MM.1S (cell line): ENCODE data around the gene PPARD.

ENCODE experiments used
- DNase-seq: peaks from one replicate; pipeline ENCODE4 v3.0.0-alpha.2; 2015
- H2AFZ ChIP-seq: fragments of 300-600 bp; sonication (generic); 2 replicates; pipeline ENCODE4 v1.6.0; 2016; ENCODE audit warnings: antibody characterized with exemption, low read length
- H3F3A ChIP-seq: fragments of 300-600 bp; sonication (generic); 2 replicates; pipeline ENCODE4 v1.6.1; 2016; ENCODE audit warnings: mild to moderate bottlenecking, antibody characterized with exemption, low read length, moderate library complexity, mixed read lengths; ENCODE audit not compliant: insufficient read depth
- H3K27ac ChIP-seq: fragments of 300-600 bp; sonication (generic); 2 replicates; pipeline ENCODE4 v1.5.1; 2016; ENCODE audit warnings: mild to moderate bottlenecking, low read length
- H3K27me3 ChIP-seq: fragments of 300-600 bp; sonication (generic); replicated peaks from 2 replicates; pipeline ENCODE4 v1.6.0; 2016; ENCODE audit warnings: low read length; ENCODE audit not compliant: insufficient read depth
- H3K36me3 ChIP-seq: fragments of 300-600 bp; sonication (generic); replicated peaks from 2 replicates; pipeline ENCODE4 v1.6.1; 2016; ENCODE audit warnings: mild to moderate bottlenecking, low read length, mixed read lengths; ENCODE audit not compliant: insufficient read depth
- H3K4me1 ChIP-seq: fragments of 300-600 bp; sonication (generic); 2 replicates; pipeline ENCODE4 v1.6.1; 2016; ENCODE audit warnings: low read length, mixed read lengths
- H3K4me2 ChIP-seq: fragments of 300-600 bp; sonication (generic); 2 replicates; pipeline ENCODE4 v1.6.0; 2016; ENCODE audit warnings: low read depth, low read length
- H3K4me3 ChIP-seq: fragments of 300-600 bp; sonication (generic); 2 replicates; pipeline ENCODE4 v1.5.1; 2016; ENCODE audit warnings: low read length, mixed read lengths
- H3K79me2 ChIP-seq: fragments of 300-600 bp; sonication (generic); 2 replicates; pipeline ENCODE4 v1.6.1; 2016; ENCODE audit warnings: mixed run types, low read length, mixed read lengths
- H3K9ac ChIP-seq: fragments of 300-600 bp; sonication (generic); 2 replicates; pipeline ENCODE4 v1.6.1; 2016; ENCODE audit warnings: low read length, mixed read lengths
- H3K9me2 ChIP-seq: fragments of 300-600 bp; sonication (generic); replicated peaks from 2 replicates; pipeline ENCODE4 v1.6.1; 2016; ENCODE audit warnings: mild to moderate bottlenecking, low read length, mixed read lengths; ENCODE audit not compliant: insufficient read depth
- H3K9me3 ChIP-seq: fragments of 300-600 bp; sonication (generic); replicated peaks from 2 replicates; pipeline ENCODE4 v1.6.1; 2016; ENCODE audit warnings: mild to moderate bottlenecking, low read length, mixed read lengths; ENCODE audit not compliant: insufficient read depth
- H4K20me1 ChIP-seq: fragments of 300-600 bp; sonication (generic); 2 replicates; pipeline ENCODE4 v1.6.1; 2016; ENCODE audit warnings: mild to moderate bottlenecking, low read length, moderate library complexity, mixed read lengths; ENCODE audit not compliant: insufficient read depth
- CTCF ChIP-seq: fragments of 300-600 bp; sonication (generic); IDR thresholded peaks from 2 replicates; pipeline ENCODE4 v1.5.1; 2016; ENCODE audit warnings: antibody characterized with exemption, low read length, mixed read lengths
- EZH2 ChIP-seq: fragments of 300-600 bp; sonication (generic); optimal IDR thresholded peaks from 2 replicates; pipeline ENCODE3; 2017; ENCODE audit warnings: low read depth, mild to moderate bottlenecking, antibody characterized with exemption, low read length, mixed read lengths
- EZH2phosphoT487 ChIP-seq: fragments of 300-600 bp; sonication (generic); IDR thresholded peaks from 2 replicates; pipeline ENCODE4 v1.6.1; 2018; ENCODE audit warnings: antibody characterized with exemption, low read length

The PPARD gene

DNA sequence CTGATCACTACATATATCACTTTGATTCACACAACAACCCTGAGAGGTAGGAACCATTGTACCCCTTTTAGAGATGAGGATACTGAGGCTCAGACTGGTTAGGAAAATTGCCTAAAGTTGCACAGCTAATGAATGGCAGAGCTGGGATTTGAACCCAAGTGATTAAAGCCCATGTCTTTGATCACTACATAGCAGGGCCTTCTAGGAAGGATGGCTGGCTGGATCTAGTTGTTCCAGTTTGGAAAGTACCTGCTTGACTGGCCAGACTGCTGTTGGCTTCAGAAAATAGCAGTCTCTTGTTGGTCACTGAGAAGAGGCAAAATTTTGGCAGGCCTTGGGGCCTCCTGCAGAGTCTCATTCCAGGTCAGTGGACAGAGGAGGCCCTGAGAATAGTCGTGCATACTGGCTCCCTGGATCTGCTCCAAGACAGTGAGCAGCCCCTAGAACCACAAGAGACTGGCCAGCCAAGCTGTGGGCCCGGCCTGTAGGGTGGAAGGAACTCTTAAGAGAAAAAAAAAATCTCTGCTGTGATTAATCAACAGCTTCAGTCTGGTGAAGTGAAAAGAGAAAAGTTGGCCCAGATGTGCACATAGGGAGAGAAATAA is 17.5 kb downstream of the PPARD start:
- Histone ChIP-seq H3K4me1 (no peaks in the 10 kb centered on the region), H3K9me2 (no peaks in the 10 kb centered on the region), H3K4me2 (no peak overlapping the region), H4K20me1 (no peaks in the 10 kb centered on the region), H2AFZ (no peak overlapping the region), H3F3A (no peaks in the 10 kb centered on the region), H3K9me3 (no peaks in the 10 kb centered on the region), H3K9ac (no peak overlapping the region), H3K4me3 (no peak overlapping the region), H3K27me3 (no peaks in the 10 kb centered on the region), H3K79me2 (no peaks in the 10 kb centered on the region), H3K36me3 (no peaks in the 10 kb centered on the region), H3K27ac (no peak overlapping the region)
- no peak for TF ChIP-seq EZH2
- TF ChIP-seq EZH2phosphoT487: no peak
- TF ChIP-seq CTCF: no peak
- no peak for DNase-seq

- H3K27me3 ChIP-seq: no peaks in the 10 kb centered on the region
- no peak overlapping the region for H3K27ac ChIP-seq
- no peaks in the 10 kb centered on the region for H3K36me3 ChIP-seq
- no peaks in the 10 kb centered on the region for H3K79me2 ChIP-seq
- H3F3A ChIP-seq: no peaks in the 10 kb centered on the region
- H3K4me2 ChIP-seq: no peak overlapping the region
- TF ChIP-seq CTCF (no peak), EZH2 (no peak), EZH2phosphoT487 (no peak)
- no peaks in the 10 kb centered on the region for H3K4me1 ChIP-seq
- no peak for DNase-seq
- no peak overlapping the region for H3K4me3 ChIP-seq
- no peaks in the 10 kb centered on the region for H3K9me3 ChIP-seq
- no peaks in the 10 kb centered on the region for H3K9me2 ChIP-seq
- no peak overlapping the region for H3K9ac ChIP-seq
- no peaks in the 10 kb centered on the region for H4K20me1 ChIP-seq
- H2AFZ ChIP-seq: no peak overlapping the region
Measured at GRCh38 chr6:35360349-35361138, 18.2 kb downstream of the PPARD start.

GRCh38 chr6:35362200-35362599 is 19.8 kb downstream of the PPARD start:
- no peaks in the 10 kb centered on the region for H3K27me3 ChIP-seq
- no peaks in the 10 kb centered on the region for H3F3A ChIP-seq
- no peaks in the 10 kb centered on the region for H3K9me3 ChIP-seq
- no peak overlapping the region for H3K4me2 ChIP-seq
- H2AFZ ChIP-seq: no peak overlapping the region
- H3K9me2 ChIP-seq: no peaks in the 10 kb centered on the region
- H4K20me1 ChIP-seq: no peaks in the 10 kb centered on the region
- no peak overlapping the region for H3K27ac ChIP-seq
- no peak overlapping the region for H3K9ac ChIP-seq
- H3K4me3 ChIP-seq: no peak overlapping the region
- H3K79me2 ChIP-seq: no peaks in the 10 kb centered on the region
- H3K4me1 ChIP-seq: no peaks in the 10 kb centered on the region
- no peak for TF ChIP-seq EZH2
- no peak for TF ChIP-seq EZH2phosphoT487
- no peak for TF ChIP-seq CTCF
- no peak for DNase-seq
- H3K36me3 ChIP-seq: no peaks in the 10 kb centered on the region
